ENCODE measurements around the gene FIGNL1. TPM values are rescaled to one million over a fixed set of nuclear protein-coding genes. Genes with fewer than 3 reads are reported as not detected.

Gene FIGNL1
- total RNA-seq, 1 experiment from 2014 or later, result 28.1 TPM

GRCh38 chr7:50418526-50419290, 31.4 kb downstream of the FIGNL1 start:
- ChIA-PET CTCF (interaction anchor here (1.0 to 3.7 kb wide), 14 partner anchors 8 to 899 kb away, joined by 3 to 27 read pairs (median 5); no protein-coding TSS in a partner anchor), POLR2A (no interaction called here), RAD21 (ENCODE audit: low non-redundant PET in 1 of 2, low total read pairs in 2 of 2, uncharacterized antibody in 2 of 2, unreplicated experiment in 2 of 2) (interaction anchor here in 1 of 2 experiments (0.8 to 1.4 kb wide), 3 partner anchors 9 to 276 kb away, joined by 3 to 4 read pairs (median 4); no protein-coding TSS in a partner anchor)
- no peak overlapping the region for H3K4me3 ChIP-seq (replicated peaks in 1 of 2; ENCODE audit: low read depth in 1 of 2, low read length in 2 of 2)
- no TSS peak for BruUV-seq (replicated peaks)
- no peak overlapping the region for H3K27ac ChIP-seq (ENCODE audit: low read depth, low read length)
- ATAC-seq (no peak), DNase-seq (ENCODE audit: low read depth, low spot score) (no peak)
- H2AFZ ChIP-seq (ENCODE audit: low read depth, low read length, poor library complexity, severe bottlenecking), result no peak overlapping the region
- TF ChIP-seq SIN3A (IDR thresholded peaks at IDR 0.05; ENCODE audit: low read depth), result no peak
- TF ChIP-seq MAX (IDR thresholded peaks at IDR 0.05), result no peak
- no peaks in the 10 kb centered on the region for H3K9me2 ChIP-seq (ENCODE audit: insufficient read depth)
- intact Hi-C loops (cut with micrococcal nuclease), result loop anchor here (1.0 to 5.0 kb wide), 5 partner anchors 213 to 742 kb away; partner anchors contain the start of gene ZPBP
- no peaks in the 10 kb centered on the region for H4K20me1 ChIP-seq (ENCODE audit: insufficient read depth)
- no peaks in the 10 kb centered on the region for H3K36me3 ChIP-seq (ENCODE audit: control insufficient read depth in 1 of 2, insufficient read depth in 2 of 2, low read length in 2 of 2)
- H3K4me2 ChIP-seq (ENCODE audit: low read length), result no peak overlapping the region
- no peaks in the 10 kb centered on the region for H3K4me1 ChIP-seq (ENCODE audit: control insufficient read depth in 1 of 2, insufficient read depth in 2 of 2, low read length in 2 of 2)
- H3K79me2 ChIP-seq (ENCODE audit: insufficient read depth, low read length), result no peaks in the 10 kb centered on the region
- no peak overlapping the region for H3K9ac ChIP-seq (ENCODE audit: low read length)
- H3K9me3 ChIP-seq (ENCODE audit: control insufficient read depth in 1 of 2, insufficient read depth in 1 of 2, low read depth in 1 of 2, low read length in 2 of 2), result no peaks in the 10 kb centered on the region
- H3K27me3 ChIP-seq (ENCODE audit: insufficient read depth, low read length), result no peaks in the 10 kb centered on the region

- H3K4me3 ChIP-seq (replicated peaks in 1 of 2; ENCODE audit: low read depth in 1 of 2, low read length in 2 of 2), result no peak overlapping the region
- H4K20me1 ChIP-seq (ENCODE audit: insufficient read depth), result no peaks in the 10 kb centered on the region
- ChIA-PET CTCF (interaction anchor here (1.0 to 3.7 kb wide), 14 partner anchors 9 to 900 kb away, joined by 3 to 27 read pairs (median 5); no protein-coding TSS in a partner anchor), RAD21 (ENCODE audit: low non-redundant PET in 1 of 2, low total read pairs in 2 of 2, uncharacterized antibody in 2 of 2, unreplicated experiment in 2 of 2) (interaction anchor here in 1 of 2 experiments (0.8 to 1.4 kb wide), 3 partner anchors 10 to 275 kb away, joined by 3 to 4 read pairs (median 4); no protein-coding TSS in a partner anchor), POLR2A (no interaction called here)
- DNase-seq (ENCODE audit: low read depth, low spot score) (peak; percentile 76), ATAC-seq (peak; percentile 100)
- BruUV-seq (replicated peaks), result no TSS peak
- H3K36me3 ChIP-seq (ENCODE audit: control insufficient read depth in 1 of 2, insufficient read depth in 2 of 2, low read length in 2 of 2), result no peaks in the 10 kb centered on the region
- intact Hi-C loops (cut with micrococcal nuclease), result loop anchor here (1.0 to 5.0 kb wide), 5 partner anchors 213 to 743 kb away; partner anchors contain the start of gene ZPBP
- no peak overlapping the region for H3K4me2 ChIP-seq (ENCODE audit: low read length)
- no peak for TF ChIP-seq SRF (IDR thresholded peaks at IDR 0.05; ENCODE audit: low read depth)
- no peak for TF ChIP-seq ELF1 (IDR thresholded peaks at IDR 0.05; ENCODE audit: borderline replicate concordance, low read depth)
- no peak for TF ChIP-seq REST (IDR thresholded peaks at IDR 0.05; ENCODE audit: low read depth)
- peak; percentile 88 for TF ChIP-seq RAD21 (IDR thresholded peaks at IDR 0.05; ENCODE audit: low read depth)
- peak; percentile 90 to 98 (median 97) for TF ChIP-seq CTCF (IDR thresholded peaks at IDR 0.05 in 2 of 3, conservative IDR thresholded peaks at IDR 0.05 in 1 of 3; ENCODE audit: borderline replicate concordance in 1 of 3, insufficient read depth in 1 of 3, low read depth in 2 of 3, low read length in 2 of 3)
- TF ChIP-seq FOSL1 (IDR thresholded peaks at IDR 0.05; ENCODE audit: low read depth), result no peak
- no peaks in the 10 kb centered on the region for H3K9me3 ChIP-seq (ENCODE audit: control insufficient read depth in 1 of 2, insufficient read depth in 1 of 2, low read depth in 1 of 2, low read length in 2 of 2)
- no peak overlapping the region for H3K27ac ChIP-seq (ENCODE audit: low read depth, low read length)
- no peak overlapping the region for H3K9ac ChIP-seq (ENCODE audit: low read length)
- no peaks in the 10 kb centered on the region for H3K9me2 ChIP-seq (ENCODE audit: insufficient read depth)
- no peaks in the 10 kb centered on the region for H3K4me1 ChIP-seq (ENCODE audit: control insufficient read depth in 1 of 2, insufficient read depth in 2 of 2, low read length in 2 of 2)
- H3K79me2 ChIP-seq (ENCODE audit: insufficient read depth, low read length), result no peaks in the 10 kb centered on the region
- H2AFZ ChIP-seq (ENCODE audit: low read depth, low read length, poor library complexity, severe bottlenecking), result no peak overlapping the region
- no peaks in the 10 kb centered on the region for H3K27me3 ChIP-seq (ENCODE audit: insufficient read depth, low read length)
Measured at GRCh38 chr7:50418086-50418515, 32.0 kb downstream of the FIGNL1 start.

All from HCT116 (cell line).